Uterus (tissue), 2 donors: Measurements from ENCODE around the gene PFKFB4.

Source experiments
- POLR2A ChIP-seq, 2 donors: fragments of 450-650 bp; IDR thresholded peaks; one replicate each; pipeline ENCODE4 v1.6.1; 2016; ENCODE audit warnings: antibody characterized with exemption in 2 of 2, mild to moderate bottlenecking in 1 of 2, moderate library complexity in 1 of 2
- TF ChIP-seq, protein P1 (sequence below), 4 experiments: fragments of 200-600 bp in 2 of 4; fragments of 450-650 bp in 2 of 4; sonication (generic) in 2 of 4; IDR thresholded peaks; one replicate each; pipeline ENCODE4 v1.5.1; 2016 to 2019; ENCODE audit warnings: antibody characterized with exemption in 4 of 4, mild to moderate bottlenecking in 2 of 4, moderate library complexity in 1 of 4

DNA sequence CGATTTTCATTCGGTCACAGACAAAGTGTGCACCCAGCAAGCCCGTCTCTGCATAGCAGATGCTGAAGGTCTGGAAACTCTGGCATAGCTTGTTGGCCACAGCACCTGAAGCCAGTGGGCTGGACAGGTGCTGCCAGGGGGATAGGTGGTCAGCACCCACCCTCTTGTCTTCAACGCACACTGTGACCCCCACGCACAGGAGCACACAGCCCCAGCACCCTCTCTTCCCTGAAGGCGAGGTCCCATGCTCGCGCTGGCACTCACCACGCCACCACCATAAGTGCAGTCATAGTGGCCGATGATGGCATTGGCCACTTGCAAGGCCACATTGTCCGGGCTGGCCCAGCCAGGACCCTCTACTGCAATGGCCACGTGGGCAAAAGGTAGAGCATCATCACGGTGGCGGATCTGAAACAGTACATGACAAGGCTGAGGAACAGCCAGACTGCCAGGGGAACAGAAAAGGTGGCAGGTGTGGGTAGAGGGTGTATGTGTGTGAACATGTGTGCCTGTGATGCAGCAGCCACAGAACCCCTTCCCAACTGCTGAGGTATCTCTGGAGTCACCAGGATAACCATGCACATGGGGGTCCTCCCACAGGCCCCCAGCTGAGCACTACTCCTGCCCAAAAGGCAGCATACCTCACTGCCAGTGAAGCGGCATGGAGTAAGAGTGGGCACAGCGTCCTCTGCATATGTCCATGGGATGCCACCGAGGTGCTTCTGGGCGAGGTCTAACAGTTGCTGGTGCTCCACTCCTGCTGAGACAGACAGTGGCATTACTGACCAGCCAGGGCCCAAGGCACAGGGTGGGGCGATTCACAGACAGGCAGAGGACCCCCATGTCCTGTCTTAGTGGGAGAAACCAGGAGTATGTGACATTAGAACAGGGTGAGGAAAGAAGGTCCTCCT lies 44.4 kb upstream of the PFKFB4 start:
- no peak for TF ChIP-seq POLR2A (IDR thresholded peaks at IDR 0.05)
- TF ChIP-seq, protein P1, sequence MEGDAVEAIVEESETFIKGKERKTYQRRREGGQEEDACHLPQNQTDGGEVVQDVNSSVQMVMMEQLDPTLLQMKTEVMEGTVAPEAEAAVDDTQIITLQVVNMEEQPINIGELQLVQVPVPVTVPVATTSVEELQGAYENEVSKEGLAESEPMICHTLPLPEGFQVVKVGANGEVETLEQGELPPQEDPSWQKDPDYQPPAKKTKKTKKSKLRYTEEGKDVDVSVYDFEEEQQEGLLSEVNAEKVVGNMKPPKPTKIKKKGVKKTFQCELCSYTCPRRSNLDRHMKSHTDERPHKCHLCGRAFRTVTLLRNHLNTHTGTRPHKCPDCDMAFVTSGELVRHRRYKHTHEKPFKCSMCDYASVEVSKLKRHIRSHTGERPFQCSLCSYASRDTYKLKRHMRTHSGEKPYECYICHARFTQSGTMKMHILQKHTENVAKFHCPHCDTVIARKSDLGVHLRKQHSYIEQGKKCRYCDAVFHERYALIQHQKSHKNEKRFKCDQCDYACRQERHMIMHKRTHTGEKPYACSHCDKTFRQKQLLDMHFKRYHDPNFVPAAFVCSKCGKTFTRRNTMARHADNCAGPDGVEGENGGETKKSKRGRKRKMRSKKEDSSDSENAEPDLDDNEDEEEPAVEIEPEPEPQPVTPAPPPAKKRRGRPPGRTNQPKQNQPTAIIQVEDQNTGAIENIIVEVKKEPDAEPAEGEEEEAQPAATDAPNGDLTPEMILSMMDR (IDR thresholded peaks at IDR 0.05) = no peak
